ENCODE results near the gene CBY2.

The CBY2 gene

DNA sequence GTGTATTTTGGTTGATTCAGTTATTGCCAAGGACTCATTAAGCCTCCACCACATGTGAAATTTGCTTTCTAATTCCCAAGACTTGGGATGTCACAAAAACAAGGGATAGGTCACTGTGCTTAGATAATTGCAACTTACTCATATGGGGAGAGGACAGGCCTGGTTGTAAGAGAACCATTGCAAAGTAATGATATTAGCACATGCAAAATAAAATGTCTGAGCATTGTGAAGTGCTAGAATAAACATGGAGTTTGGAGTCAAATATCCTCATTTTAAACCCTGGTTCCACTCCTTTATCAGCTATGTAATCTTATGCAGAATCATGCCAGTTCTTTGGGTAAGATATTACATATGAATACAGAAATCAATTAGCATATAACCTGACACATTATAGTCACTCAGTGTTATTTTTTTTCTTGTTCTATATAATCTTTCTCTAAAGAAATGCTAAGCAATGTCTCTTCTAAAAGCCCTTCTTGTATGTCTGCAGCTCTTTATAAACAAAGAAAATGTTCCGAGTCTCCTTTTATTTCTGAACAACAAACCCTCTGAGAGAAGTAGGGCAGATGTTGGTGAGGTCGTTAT lies 5.5 kb downstream of the CBY2 start:
- TF ChIP-seq, protein P1, sequence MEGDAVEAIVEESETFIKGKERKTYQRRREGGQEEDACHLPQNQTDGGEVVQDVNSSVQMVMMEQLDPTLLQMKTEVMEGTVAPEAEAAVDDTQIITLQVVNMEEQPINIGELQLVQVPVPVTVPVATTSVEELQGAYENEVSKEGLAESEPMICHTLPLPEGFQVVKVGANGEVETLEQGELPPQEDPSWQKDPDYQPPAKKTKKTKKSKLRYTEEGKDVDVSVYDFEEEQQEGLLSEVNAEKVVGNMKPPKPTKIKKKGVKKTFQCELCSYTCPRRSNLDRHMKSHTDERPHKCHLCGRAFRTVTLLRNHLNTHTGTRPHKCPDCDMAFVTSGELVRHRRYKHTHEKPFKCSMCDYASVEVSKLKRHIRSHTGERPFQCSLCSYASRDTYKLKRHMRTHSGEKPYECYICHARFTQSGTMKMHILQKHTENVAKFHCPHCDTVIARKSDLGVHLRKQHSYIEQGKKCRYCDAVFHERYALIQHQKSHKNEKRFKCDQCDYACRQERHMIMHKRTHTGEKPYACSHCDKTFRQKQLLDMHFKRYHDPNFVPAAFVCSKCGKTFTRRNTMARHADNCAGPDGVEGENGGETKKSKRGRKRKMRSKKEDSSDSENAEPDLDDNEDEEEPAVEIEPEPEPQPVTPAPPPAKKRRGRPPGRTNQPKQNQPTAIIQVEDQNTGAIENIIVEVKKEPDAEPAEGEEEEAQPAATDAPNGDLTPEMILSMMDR (IDR thresholded peaks at IDR 0.05; ENCODE audit: low read depth, low read length, missing control alignments) = no peak
- Histone ChIP-seq H3K27ac (no peak overlapping the region), H3K27me3 (replicated peaks) (no peaks in the 10 kb centered on the region), H3K36me3 (replicated peaks) (no peaks in the 10 kb centered on the region), H3K4me3 (ENCODE audit: low read depth, low read length) (no peak overlapping the region)
- DNase-seq = no peak
- in situ Hi-C loops (cut with HindIII; ENCODE audit: low pct_ligation_motif_present, low sequenced_read_pairs) = no loop called here

DNA sequence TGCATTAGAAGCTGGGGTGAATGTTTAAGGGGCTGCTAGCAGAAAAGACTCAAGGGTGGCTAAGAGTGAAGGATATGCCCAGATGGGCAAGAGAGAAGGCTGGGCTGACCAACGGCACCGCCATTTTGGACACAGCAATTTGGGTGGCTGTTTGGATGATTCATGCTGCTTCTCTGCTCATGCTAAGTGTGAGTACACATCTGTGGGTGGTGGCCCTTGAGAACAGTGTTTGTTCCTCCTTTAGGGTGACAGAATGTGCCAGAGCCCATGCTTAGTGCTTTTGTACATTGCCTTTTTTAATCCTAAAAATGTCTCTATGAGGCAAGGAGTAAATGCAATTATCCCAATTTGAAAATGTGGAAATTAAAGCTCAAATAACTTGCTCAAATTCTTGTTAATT lies 9.8 kb downstream of the CBY2 start:
- in situ Hi-C loops (cut with HindIII; ENCODE audit: low pct_ligation_motif_present, low sequenced_read_pairs) = no loop called here
- no peak overlapping the region for H3K4me3 ChIP-seq (ENCODE audit: low read depth, low read length)
- TF ChIP-seq, protein P1 (IDR thresholded peaks at IDR 0.05; ENCODE audit: low read depth, low read length, missing control alignments) = no peak
- H3K27me3 ChIP-seq (replicated peaks) = no peaks in the 10 kb centered on the region
- H3K36me3 ChIP-seq (replicated peaks) = no peaks in the 10 kb centered on the region
- H3K27ac ChIP-seq = no peak overlapping the region
- DNase-seq = no peak

DNA sequence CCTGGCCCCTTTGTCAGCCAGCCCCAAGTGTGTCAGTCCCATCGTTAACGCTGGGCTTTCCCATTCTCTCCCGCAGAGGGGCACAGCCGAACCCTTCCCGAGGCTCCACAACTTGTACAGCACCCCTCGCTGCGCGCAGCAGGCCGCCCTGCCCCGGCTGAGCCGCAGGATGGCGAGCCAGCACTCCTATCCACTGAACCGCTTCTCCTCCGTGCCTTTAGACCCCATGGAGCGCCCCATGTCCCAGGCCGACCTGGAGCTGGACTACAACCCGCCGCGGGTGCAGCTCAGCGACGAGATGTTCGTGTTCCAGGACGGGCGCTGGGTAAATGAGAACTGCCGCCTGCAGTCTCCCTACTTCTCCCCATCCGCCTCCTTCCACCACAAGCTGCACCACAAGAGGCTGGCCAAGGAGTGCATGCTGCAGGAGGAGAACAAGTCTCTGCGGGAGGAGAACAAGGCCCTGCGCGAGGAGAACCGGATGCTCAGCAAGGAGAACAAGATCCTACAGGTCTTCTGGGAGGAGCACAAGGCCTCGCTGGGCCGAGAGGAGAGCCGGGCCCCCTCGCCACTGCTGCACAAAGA lies 11.1 kb downstream of the CBY2 start:
- H3K4me3 ChIP-seq (ENCODE audit: low read depth, low read length) = no peak overlapping the region
- no peak for DNase-seq
- H3K27ac ChIP-seq = no peak overlapping the region
- no peaks in the 10 kb centered on the region for H3K27me3 ChIP-seq (replicated peaks)
- TF ChIP-seq, protein P1 (IDR thresholded peaks at IDR 0.05; ENCODE audit: low read depth, low read length, missing control alignments) = no peak
- no peaks in the 10 kb centered on the region for H3K36me3 ChIP-seq (replicated peaks)
- in situ Hi-C loops (cut with HindIII; ENCODE audit: low pct_ligation_motif_present, low sequenced_read_pairs) = no loop called here

DNA sequence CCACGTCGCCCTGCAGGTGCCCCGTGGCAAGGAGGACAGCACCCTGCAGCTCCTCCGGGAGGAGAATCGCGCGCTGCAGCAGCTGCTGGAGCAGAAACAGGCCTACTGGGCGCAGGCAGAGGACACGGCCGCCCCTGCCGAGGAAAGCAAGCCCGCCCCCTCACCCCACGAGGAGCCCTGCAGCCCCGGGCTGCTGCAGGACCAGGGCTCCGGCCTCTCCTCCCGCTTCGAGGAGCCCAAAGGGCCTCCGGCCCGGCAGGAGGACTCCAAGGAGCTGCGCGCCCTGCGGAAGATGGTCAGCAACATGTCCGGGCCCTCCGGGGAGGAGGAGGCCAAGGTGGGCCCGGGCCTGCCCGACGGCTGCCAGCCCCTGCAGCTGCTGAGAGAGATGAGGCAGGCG lies 11.6 kb downstream of the CBY2 start:
- in situ Hi-C loops (cut with HindIII; ENCODE audit: low pct_ligation_motif_present, low sequenced_read_pairs) = no loop called here
- H3K36me3 ChIP-seq (replicated peaks) = no peaks in the 10 kb centered on the region
- no peak overlapping the region for H3K4me3 ChIP-seq (ENCODE audit: low read depth, low read length)
- H3K27ac ChIP-seq = no peak overlapping the region
- H3K27me3 ChIP-seq (replicated peaks) = no peaks in the 10 kb centered on the region
- no peak for DNase-seq
- TF ChIP-seq, protein P1 (IDR thresholded peaks at IDR 0.05; ENCODE audit: low read depth, low read length, missing control alignments) = no peak

DNA sequence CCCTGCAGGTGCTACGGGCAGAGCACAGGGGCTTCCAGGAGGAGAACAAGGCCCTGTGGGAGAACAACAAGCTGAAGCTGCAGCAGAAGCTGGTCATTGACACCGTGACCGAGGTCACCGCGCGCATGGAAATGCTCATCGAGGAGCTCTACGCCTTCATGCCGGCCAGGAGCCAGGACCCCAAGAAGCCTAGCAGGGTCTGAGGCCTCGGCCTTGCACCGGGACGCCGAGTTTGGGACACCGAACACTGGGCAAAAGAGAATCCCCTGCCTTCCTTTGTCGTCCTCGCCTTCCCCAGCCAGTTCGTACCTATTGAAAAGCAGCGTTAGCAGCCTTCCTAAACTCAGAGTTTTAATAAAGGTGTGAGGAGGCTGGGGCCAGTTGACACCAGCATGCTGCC lies 12.1 kb downstream of the CBY2 start:
- Histone ChIP-seq H3K27ac (no peak overlapping the region), H3K27me3 (replicated peaks) (no peaks in the 10 kb centered on the region), H3K4me3 (ENCODE audit: low read depth, low read length) (no peak overlapping the region), H3K36me3 (replicated peaks) (no peaks in the 10 kb centered on the region)
- in situ Hi-C loops (cut with HindIII; ENCODE audit: low pct_ligation_motif_present, low sequenced_read_pairs) = no loop called here
- DNase-seq = no peak
- TF ChIP-seq, protein P1 (IDR thresholded peaks at IDR 0.05; ENCODE audit: low read depth, low read length, missing control alignments) = no peak

DNA sequence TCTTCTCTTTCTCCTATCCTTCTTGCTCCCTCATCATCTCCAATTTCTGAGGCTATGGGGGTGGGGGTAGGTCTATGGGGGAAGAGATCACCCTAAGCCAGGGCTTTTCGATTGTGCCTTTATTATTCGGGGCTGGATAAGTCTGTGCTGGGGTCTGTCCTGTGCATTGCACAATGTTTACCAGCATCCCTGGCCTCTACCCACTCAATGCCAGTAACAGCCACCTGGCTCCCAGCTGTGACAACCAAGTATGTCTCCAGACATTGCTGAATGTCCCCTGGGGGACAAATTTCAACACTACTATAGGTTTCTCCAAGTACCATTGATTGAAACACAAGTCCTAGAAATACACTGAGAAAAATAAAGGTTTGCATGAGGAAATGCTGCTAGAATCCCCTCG lies 13.2 kb downstream of the CBY2 start:
- Histone ChIP-seq H3K27ac (no peak overlapping the region), H3K36me3 (replicated peaks) (no peaks in the 10 kb centered on the region), H3K4me3 (ENCODE audit: low read depth, low read length) (no peak overlapping the region), H3K27me3 (replicated peaks) (no peaks in the 10 kb centered on the region)
- no peak for DNase-seq
- TF ChIP-seq, protein P1 (IDR thresholded peaks at IDR 0.05; ENCODE audit: low read depth, low read length, missing control alignments) = no peak
- in situ Hi-C loops (cut with HindIII; ENCODE audit: low pct_ligation_motif_present, low sequenced_read_pairs) = no loop called here
